T-helper 1 cell treated with Interleukin-12 subunit alpha and Interleukin-12 subunit beta and Interleukin-4 antibody, amounts not matched to agents 30 μg/mL and 1 μg/mL, for 36 hours (primary cell): Measurements from ENCODE around the gene SCGN.

Experiments used
- H3K27ac Mint-ChIP-seq: one replicate; pipeline ENCODE4 v1.8.0; 2021; ENCODE audit warnings: mild to moderate bottlenecking, mixed read lengths
- H3K27me3 Mint-ChIP-seq: one replicate; pipeline ENCODE4 v1.8.0; 2021; ENCODE audit warnings: low read depth, mixed read lengths
- H3K36me3 Mint-ChIP-seq: one replicate; pipeline ENCODE4 v1.8.0; 2021; ENCODE audit warnings: low read depth, mixed read lengths
- H3K4me1 Mint-ChIP-seq: one replicate; pipeline ENCODE4 v1.8.0; 2021; ENCODE audit warnings: low read depth, mixed read lengths
- H3K4me3 Mint-ChIP-seq: one replicate; pipeline ENCODE4 v1.8.0; 2021; ENCODE audit warnings: mild to moderate bottlenecking, moderate library complexity, mixed read lengths
- H3K9me3 Mint-ChIP-seq: one replicate; pipeline ENCODE4 v1.8.0; 2021; ENCODE audit warnings: mixed read lengths

Gene SCGN

DNA sequence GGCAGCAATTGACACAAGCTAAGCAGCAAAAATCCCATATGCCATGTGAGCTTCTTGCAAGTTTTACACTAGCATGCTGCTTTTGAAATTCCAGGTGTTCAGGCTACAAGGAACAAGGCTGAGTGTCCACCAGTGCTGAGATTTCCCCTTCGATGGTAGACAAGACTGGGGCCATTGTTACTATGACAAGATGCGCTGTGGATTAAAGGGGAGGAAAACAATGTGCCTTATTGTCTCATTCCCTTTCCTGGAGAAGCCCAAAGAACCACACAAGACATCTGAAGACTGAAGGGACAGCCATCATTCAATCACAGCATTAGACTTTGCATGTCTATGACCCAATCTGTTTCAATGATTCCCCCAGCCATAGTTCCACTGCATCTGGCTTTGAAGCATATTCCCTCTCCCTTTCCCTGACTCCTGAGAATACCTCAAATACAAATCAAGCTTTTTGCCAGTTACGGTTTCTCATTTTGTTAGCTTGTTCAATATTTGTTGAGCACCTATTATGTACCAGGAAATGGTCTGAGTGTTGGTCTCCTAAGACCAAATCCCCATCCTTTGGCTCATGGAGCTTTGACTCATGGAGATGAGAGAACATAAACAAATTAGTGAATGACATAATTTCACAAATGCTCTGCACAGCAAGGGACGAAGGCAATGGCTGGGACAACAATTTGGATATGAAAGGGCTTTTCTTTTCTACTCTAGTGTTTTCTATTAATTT, 23.4 kb upstream of the SCGN start:
- H3K27me3 Mint-ChIP-seq = peaks cover 17% of the 10 kb centered on the region
- H3K4me3 Mint-ChIP-seq = no peak overlapping the region

DNA sequence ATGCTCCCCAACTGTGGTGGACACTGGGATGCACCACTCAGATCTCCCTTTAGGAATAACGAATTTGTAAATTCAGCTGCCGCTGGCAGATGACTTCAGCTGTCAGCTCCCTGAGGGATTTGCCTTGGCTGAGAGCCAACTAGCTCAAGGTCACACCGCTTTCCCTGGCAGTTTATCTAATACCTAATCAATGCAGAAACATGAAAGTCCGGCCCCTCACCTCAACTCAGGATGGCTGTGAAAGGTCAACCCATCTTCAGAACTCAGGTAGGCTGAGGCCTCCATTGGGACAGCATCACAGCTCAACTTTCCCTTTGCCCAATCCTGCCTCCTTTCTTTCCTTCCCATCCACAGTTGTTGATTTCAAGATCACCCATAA, 22.8 kb upstream of the SCGN start:
- Mint-ChIP-seq H3K27me3 (peaks cover 15% of the 10 kb centered on the region), H3K4me3 (no peak overlapping the region), H3K36me3 (no peaks in the 10 kb centered on the region), H3K4me1 (no peaks in the 10 kb centered on the region), H3K9me3 (no peaks in the 10 kb centered on the region), H3K27ac (no peak overlapping the region)

More for the DNA sequence above, 23.4 kb upstream of the SCGN start:
- H3K9me3 Mint-ChIP-seq = no peaks in the 10 kb centered on the region
- no peaks in the 10 kb centered on the region for H3K36me3 Mint-ChIP-seq
- H3K27ac Mint-ChIP-seq = no peak overlapping the region
- no peaks in the 10 kb centered on the region for H3K4me1 Mint-ChIP-seq

DNA sequence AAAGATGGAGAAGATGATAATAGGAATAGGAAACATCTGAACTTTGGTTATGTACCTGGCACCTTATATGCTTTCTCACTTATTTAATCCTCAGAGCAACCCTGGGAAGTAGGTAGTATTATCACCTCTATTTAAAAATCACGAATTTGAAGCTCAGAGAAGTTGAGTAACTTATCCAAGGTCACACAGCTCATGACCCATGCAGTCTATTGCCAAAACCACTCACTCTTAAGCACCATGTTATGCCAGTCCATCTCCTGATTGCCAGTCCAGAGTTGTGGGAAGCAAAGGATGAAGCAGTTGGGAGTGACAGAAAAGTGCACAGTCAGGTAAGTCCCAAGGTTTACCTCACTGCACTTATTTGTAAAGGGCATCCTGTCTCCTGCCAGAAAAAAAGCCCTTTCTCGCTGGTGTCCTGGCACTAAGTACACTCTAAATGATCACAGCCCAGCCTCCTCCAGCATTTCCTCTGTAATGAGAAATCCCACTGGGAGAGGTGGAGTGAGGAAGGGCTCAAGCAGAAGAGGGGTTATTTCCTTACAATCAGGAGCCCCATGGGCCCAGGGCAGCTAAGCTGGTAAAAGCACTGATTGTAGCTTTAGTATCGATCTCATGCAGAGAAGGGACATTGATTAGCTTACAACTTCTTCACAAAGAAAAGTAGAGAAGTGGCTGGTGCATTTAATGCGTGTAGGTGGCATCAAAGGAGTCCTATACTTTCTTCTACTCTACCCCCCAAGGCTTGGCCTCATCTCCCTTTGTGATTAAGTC, 21.3 kb upstream of the SCGN start:
- H3K27ac Mint-ChIP-seq = no peak overlapping the region
- H3K27me3 Mint-ChIP-seq = peaks cover 27% of the 10 kb centered on the region
- no peaks in the 10 kb centered on the region for H3K9me3 Mint-ChIP-seq
- H3K4me1 Mint-ChIP-seq = no peaks in the 10 kb centered on the region
- H3K36me3 Mint-ChIP-seq = no peaks in the 10 kb centered on the region
- no peak overlapping the region for H3K4me3 Mint-ChIP-seq

DNA sequence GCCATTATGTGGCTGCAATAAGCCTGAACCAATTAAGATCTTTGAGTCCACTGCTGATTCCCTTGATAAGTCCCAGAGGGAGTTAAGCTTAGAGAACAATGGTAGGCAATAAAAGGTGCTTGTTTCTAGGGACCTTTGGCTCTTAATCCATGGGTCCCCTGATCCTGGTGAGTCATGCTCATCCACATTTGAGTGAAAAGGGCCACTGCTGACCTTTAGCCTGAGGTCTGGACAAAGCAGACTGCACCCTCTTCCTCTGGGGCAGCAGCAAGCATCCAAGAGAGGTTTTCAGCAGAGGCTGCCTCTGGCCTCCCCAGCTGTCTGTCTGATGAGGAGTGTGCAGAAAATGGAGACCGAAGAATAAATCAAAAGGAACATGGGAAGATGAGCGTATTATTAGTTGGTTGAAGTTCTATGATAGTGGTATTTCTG, 16.1 kb upstream of the SCGN start:
- no peaks in the 10 kb centered on the region for H3K9me3 Mint-ChIP-seq
- H3K27me3 Mint-ChIP-seq = peaks cover 36% of the 10 kb centered on the region
- H3K27ac Mint-ChIP-seq = no peak overlapping the region
- no peaks in the 10 kb centered on the region for H3K36me3 Mint-ChIP-seq
- H3K4me1 Mint-ChIP-seq = no peaks in the 10 kb centered on the region
- H3K4me3 Mint-ChIP-seq = no peak overlapping the region

DNA sequence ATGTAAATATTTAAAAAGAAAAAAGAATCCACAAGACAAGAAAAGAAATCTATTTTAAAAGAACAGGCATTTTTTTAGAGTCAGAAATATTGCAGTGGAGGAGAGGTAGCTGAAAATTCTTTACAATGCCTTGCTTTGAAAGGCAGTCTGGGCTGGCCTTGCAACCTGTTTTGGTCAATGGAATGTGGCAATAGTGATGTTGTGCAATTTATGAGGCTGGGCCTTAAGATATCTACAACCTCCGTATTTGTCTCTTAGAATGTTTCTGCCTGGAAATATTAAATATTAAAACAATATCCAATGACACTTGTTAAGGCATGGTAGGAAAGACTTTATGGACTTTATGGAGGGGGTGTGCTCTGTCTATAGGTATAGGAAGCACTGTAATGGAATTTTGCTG, 14.8 kb upstream of the SCGN start:
- H3K27ac Mint-ChIP-seq = no peak overlapping the region
- H3K27me3 Mint-ChIP-seq = peaks cover 40% of the 10 kb centered on the region
- H3K4me1 Mint-ChIP-seq = no peaks in the 10 kb centered on the region
- H3K9me3 Mint-ChIP-seq = no peaks in the 10 kb centered on the region
- no peak overlapping the region for H3K4me3 Mint-ChIP-seq
- no peaks in the 10 kb centered on the region for H3K36me3 Mint-ChIP-seq

- Mint-ChIP-seq H3K36me3 (no peaks in the 10 kb centered on the region), H3K9me3 (no peaks in the 10 kb centered on the region), H3K4me3 (no peak overlapping the region), H3K27me3 (peaks cover 43% of the 10 kb centered on the region), H3K27ac (no peak overlapping the region), H3K4me1 (no peaks in the 10 kb centered on the region)
Measured at GRCh38 chr6:25637960-25638434, 14.0 kb upstream of the SCGN start.

GRCh38 chr6:25639653-25640052, 12.4 kb upstream of the SCGN start:
- H3K4me1 Mint-ChIP-seq = no peaks in the 10 kb centered on the region
- peaks cover 50% of the 10 kb centered on the region for H3K27me3 Mint-ChIP-seq
- no peak overlapping the region for H3K4me3 Mint-ChIP-seq
- no peak overlapping the region for H3K27ac Mint-ChIP-seq
- H3K9me3 Mint-ChIP-seq = no peaks in the 10 kb centered on the region
- no peaks in the 10 kb centered on the region for H3K36me3 Mint-ChIP-seq

DNA sequence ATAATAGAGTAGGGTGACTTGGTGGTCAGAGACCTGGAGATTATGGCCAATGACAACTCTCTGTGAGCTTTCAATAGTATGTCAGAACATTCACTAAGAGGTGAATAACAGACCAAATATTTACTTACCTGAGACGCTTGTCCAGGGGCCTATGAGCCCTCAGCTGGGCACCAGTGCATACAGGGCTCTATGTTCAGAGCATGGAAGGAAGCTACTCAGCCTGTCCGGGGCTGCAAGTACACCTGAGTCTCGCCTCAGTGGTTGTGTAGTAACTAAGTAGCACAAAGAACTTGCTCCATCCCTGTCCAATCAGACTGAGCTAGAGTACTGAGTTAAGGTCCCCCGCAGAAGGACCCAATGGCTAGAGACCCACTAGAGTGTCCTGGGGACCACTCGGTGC, 11.6 kb upstream of the SCGN start:
- no peaks in the 10 kb centered on the region for H3K9me3 Mint-ChIP-seq
- H3K27ac Mint-ChIP-seq = no peak overlapping the region
- H3K4me1 Mint-ChIP-seq = no peaks in the 10 kb centered on the region
- no peak overlapping the region for H3K4me3 Mint-ChIP-seq
- H3K27me3 Mint-ChIP-seq = peaks cover 52% of the 10 kb centered on the region
- H3K36me3 Mint-ChIP-seq = no peaks in the 10 kb centered on the region

GRCh38 chr6:25640891-25641290, 11.1 kb upstream of the SCGN start:
- no peaks in the 10 kb centered on the region for H3K36me3 Mint-ChIP-seq
- no peak overlapping the region for H3K4me3 Mint-ChIP-seq
- peaks cover 52% of the 10 kb centered on the region for H3K27me3 Mint-ChIP-seq
- H3K9me3 Mint-ChIP-seq = no peaks in the 10 kb centered on the region
- H3K4me1 Mint-ChIP-seq = no peaks in the 10 kb centered on the region
- no peak overlapping the region for H3K27ac Mint-ChIP-seq

DNA sequence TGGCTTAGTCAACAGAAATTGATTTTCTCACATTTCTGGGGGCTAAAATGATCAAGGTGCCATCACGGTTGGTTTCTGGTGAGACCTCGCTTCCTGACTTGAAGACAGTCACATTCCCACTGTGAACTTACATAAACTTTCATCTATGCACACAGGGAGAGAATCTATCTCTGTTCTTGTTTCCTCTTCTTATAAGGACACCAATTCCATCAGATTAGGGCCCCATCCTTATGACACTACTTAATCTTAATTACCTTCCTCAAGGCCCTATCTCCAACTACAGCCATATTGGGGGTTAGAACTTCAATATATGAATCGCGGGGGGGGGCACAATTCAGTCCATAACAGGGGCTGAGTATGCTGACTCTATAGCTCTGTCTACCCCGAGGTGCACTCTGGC, 10.6 kb upstream of the SCGN start:
- no peaks in the 10 kb centered on the region for H3K9me3 Mint-ChIP-seq
- no peaks in the 10 kb centered on the region for H3K4me1 Mint-ChIP-seq

GRCh38 chr6:25641940-25642666, 9.9 kb upstream of the SCGN start:
- no peak overlapping the region for H3K27ac Mint-ChIP-seq
- H3K4me3 Mint-ChIP-seq = no peak overlapping the region
- no peaks in the 10 kb centered on the region for H3K36me3 Mint-ChIP-seq
- no peaks in the 10 kb centered on the region for H3K4me1 Mint-ChIP-seq
- H3K27me3 Mint-ChIP-seq = peaks cover 56% of the 10 kb centered on the region
- no peaks in the 10 kb centered on the region for H3K9me3 Mint-ChIP-seq

More for the DNA sequence above, 10.6 kb upstream of the SCGN start:
- Mint-ChIP-seq H3K36me3 (no peaks in the 10 kb centered on the region), H3K27me3 (peaks cover 55% of the 10 kb centered on the region), H3K4me3 (no peak overlapping the region), H3K27ac (no peak overlapping the region)

DNA sequence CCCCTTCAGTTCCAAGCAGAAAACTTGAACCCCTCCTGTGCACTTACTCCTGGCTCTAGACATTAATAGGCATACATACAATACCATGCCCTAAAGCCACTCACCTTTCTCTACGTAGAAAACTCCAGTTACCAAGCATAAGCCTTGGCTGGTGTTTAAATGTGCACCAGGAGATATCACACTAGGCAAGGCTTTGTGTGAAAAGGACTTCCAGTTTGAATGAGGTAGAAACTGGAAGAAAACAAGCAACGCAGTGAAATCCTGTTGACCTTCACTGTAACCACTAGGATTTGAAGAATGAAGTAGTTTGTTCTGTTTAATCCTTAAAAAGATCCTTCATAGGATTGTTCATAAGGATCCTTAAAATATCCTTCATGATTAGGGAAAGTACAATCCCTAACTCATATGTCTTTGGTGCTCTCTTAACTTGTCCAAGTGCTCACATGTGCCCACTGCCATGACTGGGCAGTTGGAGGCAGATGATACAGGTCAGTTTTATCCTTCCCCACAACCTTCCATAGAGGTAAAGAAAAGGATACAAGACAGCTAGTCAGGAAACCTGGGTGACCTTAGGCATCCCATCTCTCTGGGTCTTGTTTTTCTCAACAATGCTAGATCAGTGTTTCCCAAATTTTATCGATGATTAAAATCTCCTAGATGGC, 9.2 kb upstream of the SCGN start:
- Mint-ChIP-seq H3K27ac (no peak overlapping the region), H3K9me3 (no peaks in the 10 kb centered on the region), H3K4me1 (no peaks in the 10 kb centered on the region), H3K27me3 (peaks cover 52% of the 10 kb centered on the region), H3K36me3 (no peaks in the 10 kb centered on the region), H3K4me3 (no peak overlapping the region)

DNA sequence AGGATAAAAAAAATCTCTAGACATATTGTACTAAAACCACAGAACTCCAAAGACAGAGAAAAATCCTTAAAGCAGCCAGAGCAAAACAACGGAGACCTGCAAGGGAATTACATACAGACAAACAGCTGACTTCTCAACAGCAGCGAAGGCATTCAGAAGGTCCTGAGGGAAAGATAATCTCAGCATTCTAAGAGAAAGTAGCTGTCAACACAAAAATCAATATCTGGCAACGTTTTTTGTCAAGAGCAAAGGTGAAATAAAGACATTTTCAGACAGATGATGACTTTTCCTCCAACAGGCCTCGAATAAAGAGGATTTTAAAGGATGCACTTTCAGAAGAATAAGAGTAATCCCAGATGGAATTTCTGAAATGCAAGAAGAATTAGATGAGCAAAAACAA, 6.1 kb upstream of the SCGN start:
- no peaks in the 10 kb centered on the region for H3K4me1 Mint-ChIP-seq
- no peaks in the 10 kb centered on the region for H3K36me3 Mint-ChIP-seq
- no peak overlapping the region for H3K4me3 Mint-ChIP-seq
- no peak overlapping the region for H3K27ac Mint-ChIP-seq
- H3K9me3 Mint-ChIP-seq = no peaks in the 10 kb centered on the region
- H3K27me3 Mint-ChIP-seq = peaks cover 66% of the 10 kb centered on the region

DNA sequence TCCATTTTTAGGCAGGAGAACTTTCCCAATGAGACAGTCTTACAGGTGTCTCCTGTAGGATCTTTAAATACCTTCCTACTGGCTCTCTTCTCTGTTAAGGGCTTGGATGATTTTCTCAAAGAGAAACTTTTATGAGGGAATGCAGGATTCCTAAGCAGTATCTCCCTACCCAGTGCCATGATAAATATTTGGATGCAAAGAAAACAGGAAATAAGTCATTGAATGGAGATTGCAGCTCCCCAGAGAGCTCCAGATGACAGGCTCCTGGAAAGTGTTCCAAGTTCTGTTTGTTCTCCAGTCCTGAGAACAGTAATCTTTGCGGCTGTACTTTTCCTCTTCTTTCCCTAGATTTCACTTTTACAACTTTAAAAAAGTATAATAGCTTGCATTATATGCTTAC, 2.4 kb upstream of the SCGN start:
- peaks cover 72% of the 10 kb centered on the region for H3K27me3 Mint-ChIP-seq
- no peaks in the 10 kb centered on the region for H3K36me3 Mint-ChIP-seq
- no peak overlapping the region for H3K27ac Mint-ChIP-seq
- H3K4me1 Mint-ChIP-seq = no peaks in the 10 kb centered on the region
- H3K4me3 Mint-ChIP-seq = no peak overlapping the region
- H3K9me3 Mint-ChIP-seq = no peaks in the 10 kb centered on the region
